Measurements from ENCODE around the gene PTPRD.

Gene PTPRD

DNA sequence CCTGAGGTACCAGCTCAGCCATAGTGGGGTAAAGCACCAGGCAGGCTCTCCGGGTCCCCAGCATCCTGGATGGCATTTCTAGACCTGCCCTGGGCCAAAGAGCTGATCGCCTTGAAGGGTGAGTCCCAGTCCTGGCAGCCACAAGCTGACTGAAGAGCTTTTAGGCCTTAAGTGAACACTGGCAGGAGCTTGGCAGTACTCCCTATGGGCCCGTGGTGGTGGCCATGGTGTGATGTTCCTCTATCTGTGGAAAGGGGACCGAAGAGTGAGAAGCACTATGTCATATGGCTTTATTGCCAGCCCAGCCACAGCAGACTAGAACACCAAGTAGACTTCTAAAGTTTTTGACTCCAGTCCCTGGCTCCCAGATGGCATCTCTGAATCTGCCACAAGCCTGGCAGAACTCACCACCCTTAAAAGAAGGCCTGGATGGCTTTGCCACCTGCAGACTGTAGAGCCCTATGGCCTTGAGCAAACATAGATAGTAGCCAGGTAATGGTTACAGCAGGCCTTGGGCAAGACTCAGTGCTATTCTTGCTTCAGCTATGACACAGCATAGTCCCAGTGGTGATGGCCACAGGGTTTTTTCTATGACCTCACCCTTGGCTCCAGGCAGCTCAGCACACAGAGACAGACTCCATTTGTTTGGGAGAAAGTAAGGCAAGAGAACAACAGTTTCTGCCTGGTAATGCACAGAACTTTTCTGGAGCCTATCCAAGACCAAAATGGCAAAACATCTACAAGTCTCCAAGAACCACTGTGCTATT, 2011.7 kb downstream of the PTPRD start:
- no peak for DNase-seq

DNA sequence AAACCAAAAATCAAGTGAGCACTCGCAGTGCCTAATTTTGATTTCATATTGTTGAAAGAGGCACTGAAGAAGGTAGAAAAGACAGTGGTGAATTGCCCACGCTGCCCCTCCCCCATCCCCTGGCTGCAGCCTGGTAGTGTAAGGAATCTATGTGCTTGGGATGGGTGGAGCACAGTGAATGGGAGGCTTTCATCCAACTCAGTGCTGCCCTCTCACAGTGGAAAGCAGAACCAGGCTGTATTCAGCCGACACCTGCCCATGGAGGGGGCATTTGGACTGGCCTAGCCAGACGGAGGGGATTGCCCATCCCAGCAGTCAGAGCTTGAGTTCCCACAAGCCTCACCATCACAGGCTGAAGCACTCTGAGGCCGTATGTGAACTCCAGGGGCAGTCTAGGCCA, 2012.9 kb downstream of the PTPRD start:
- no peak for DNase-seq

DNA sequence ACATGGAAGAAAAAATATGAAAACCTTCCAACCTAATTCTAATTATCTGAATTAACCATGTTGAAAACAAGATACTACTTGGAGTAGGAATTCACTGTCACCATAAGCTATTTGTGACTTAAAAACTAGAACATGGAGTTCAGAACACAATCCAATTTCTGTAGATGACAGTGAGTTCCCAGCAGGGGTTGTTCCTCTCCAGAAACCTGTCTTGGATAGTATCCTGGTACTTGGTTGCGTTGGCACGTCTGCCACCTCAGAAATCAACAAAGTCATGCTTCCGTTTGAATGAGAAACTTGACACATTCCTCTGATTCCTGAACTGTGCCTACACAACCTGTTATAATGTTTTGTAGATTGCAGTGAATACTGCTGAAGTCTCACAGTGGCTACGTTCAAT, 2023.3 kb downstream of the PTPRD start:
- no peak for DNase-seq

DNA sequence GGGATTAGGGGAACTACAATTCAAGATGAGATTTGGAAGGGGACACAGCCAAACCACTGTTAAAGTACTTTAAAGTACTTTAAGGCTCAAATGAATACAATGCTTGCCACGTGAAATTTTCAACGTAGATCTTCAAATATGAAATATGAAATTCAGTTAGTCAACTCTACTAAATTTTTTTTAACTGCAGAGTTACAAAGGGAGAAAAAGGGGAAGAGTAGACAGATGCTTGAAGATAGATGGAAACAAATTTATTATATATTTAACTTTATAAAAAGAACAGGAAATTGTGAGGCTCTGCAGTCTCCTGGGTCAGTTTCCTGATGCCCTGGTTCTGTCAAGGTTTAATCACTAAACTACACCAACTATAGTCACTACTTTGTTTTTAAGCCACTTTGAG, 2027.8 kb downstream of the PTPRD start:
- DNase-seq: no peak

DNA sequence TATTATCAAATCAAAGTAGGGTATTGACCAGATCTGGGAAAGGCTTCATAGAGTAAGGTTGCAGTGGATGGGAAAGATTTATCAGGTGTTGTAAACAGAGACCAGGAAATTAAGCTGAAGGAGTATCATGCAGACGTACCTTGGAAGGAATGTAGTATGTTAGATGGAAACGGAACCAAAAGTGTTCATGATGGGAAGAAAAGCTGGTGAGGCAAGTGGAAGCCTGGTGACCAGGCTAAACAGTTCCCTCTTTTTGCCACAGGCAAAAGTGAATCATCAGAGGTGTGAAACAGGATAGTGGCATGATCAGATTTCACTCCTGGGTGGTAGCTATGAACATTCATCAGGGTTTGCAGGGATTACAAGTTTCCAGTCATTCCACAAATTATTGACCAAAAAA, 2033.1 kb downstream of the PTPRD start:
- no peak for DNase-seq

DNA sequence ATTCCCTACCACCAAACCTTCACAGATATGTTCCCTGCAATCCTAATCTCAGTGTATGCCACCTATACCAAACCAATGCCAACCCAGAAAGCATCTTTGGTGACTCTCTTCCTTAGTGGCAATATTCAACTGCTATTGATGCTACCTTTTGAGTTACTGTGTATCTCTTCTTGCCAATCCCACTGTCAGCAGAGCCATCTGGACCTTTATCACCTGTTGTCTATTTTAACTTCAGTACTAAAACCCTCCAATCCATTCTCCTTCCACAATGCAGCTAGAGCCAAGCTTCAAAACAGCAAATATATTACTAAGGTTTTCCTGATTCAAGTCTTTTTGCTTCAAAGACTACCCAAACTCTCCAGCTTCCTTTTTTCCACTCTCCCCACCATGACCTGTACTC, 2036.1 kb downstream of the PTPRD start:
- no peak for DNase-seq

DNA sequence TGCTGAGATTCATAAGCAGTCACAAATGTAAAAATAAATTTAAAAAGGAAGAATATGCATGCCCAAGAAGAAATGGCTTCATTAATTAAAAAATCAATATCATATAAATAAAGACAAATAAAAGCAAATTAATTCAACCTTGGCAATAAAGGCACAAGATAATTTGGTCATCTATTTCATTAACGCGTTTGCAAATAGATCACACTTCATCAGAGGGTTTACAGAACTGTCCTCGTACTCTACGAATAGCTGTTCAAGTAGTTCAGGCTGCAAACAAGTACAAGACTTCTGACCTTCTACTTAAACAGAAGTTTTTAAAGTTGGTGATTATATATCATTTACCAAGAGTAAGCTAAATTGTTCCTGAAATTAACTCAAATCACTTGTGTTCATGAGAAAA, 2038.0 kb downstream of the PTPRD start:
- DNase-seq: no peak

DNA sequence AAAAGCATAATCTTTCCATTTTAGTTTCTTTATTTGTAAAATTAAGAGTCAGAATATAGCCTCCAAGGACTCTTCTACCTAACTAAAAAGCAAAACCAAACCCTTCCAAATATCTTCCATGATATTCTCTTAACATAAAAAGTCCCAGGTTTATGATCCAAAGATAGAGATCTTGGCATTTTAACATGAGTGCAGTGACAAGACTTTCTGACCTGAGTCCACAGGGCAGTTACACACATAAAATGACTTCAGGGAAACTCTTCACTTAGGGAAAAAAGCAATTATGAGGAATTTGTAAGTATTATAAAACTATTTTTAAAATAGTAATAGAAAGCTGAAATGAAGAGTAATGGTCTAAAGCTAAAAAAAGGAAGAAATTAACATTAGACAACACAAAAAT, 2040.6 kb downstream of the PTPRD start:
- no peak for DNase-seq

DNA sequence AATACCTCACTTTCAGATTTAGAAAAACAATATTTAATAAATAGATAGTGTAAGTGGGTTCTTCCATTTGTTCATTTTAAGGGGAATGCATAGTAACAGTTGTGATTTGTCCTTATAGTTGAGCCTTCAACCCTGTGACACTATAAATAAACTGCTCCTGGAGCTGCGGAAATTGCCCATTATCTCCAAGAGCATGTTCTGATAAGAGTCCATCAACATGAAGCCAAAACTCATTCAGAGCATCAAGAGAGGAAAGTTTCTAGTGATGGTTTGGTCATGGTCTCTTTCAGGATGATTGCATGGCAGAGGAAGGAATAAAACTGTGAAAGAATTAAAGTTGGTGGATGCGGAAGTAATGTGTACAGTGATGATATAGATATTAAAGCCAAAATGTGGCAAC, 2041.2 kb downstream of the PTPRD start:
- no peak for DNase-seq

DNA sequence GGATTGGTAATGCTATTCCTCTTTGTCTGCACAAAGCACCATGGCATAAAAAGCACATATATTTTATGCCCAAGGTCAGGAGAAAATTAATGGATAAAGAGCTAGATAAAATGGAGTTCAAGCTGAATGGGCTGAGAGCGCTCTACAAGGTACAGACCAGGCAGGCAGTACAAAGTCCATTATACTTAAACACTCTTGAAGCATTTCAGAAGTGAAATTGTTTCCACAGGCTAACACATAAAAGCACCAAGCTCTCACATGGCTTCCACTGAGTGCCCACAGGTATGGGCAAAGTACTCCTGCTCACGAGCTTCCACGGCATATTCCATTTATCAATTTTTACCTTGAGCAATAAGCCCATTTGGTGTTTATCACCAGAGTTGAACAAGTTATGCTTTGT, 2042.0 kb downstream of the PTPRD start:
- DNase-seq: no peak

DNA sequence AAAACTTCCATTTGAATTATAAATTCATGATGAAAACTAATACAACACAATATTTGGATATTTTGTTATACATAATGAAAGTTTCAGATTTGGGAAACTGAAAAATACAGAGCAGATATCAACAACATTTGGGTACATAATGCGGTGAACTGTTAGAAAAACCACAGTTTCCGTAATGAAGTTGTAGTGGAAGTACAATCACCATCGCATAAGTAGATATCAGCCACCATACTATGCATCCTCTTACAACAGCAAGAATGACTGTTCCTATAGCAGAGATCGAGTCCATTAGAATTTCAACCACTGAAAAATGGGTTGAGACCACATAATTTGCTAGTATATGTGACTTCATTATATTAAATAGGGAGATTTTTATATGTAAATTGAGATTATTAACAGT, 2043.0 kb downstream of the PTPRD start:
- DNase-seq: no peak

DNA sequence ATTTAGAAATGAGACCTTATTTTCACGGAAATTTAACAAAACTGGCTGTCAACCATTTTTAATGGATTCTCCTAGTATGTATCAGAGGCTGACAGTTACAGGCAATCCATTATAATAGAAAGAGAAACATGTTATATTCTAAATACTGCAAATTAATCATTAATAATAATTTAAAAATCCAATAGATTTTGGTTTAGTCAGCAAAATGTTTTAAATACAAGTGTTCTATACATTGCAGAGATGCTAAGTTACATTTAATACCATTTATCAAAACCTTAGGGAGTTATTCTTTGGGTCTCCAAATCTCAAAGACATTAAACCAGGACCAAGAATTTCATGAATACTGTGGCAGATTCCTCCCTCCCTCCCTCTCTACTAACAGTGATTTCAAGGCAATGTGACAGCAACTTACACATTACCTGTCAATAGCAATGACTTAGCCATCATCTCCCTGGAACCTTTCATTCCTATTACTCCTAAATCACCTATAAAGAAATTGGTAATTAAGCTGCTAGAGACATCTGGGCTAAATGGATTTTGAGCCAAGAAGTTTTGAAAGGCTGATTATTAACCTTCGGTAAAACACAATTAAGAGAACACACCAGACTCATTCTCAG, 2044.7 kb downstream of the PTPRD start:
- no peak for DNase-seq

DNA sequence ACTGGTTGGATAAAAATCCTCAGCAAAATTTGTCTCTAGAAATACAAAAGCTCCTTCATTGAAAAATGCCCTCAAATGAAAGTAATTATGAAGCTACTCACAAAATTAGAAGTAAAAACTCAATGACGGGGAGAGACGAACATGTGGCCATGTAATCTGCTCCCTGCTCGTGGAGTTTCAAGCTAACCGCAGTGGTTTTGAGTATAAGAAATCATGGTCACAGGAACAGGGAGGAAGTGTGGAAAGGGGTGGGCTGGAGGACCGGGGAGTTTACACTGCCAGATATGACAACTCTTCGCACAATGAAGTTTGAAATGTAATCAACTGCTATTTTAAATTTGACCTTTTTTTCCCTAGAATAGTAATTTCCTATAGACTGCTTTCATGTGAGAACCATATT, 2047.8 kb downstream of the PTPRD start:
- no peak for DNase-seq

DNA sequence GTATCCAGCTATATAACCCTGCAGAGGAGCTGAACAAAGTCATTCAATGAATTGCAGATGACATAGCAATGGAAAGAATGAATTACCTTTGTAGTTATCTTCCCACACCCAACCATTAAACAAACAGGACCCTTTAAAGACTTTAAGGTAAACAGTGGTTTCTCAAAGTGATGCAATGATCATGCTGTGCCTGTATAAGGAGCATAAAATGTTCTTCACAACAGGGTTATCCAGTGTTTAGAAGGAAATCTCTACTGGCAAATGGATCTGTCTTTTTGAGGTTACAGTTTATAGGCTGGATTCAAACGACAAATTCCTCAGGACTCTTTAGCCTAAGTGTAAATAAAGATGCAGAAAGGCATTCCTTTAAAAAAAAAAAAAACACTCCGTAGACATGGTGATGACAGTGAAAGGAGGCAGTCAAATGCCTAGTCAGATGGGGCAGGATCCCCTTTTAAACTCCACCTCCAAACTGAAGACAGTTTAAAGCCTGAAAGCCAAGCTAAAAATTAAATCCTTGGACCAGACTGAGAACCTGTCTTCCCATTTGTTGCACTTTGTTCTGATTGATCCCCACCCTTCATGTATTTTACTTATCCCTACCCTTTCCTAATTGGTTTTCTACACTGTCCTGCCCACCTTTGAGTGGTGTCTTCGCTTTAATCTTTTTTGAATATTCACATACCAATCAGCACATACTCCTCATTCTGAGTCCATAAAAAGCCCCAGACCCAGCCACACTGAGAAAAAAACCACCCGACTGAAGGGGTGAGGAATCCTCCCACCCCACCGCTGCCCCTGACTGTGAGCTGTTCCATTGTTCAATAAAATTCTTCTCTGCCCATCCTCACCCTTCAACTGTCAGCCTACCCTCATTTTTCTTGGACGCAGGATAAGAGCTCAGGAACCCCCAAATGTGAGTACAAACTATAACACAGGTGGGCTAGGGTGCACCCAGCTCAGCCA, 2052.0 kb downstream of the PTPRD start:
- DNase-seq: no peak

DNA sequence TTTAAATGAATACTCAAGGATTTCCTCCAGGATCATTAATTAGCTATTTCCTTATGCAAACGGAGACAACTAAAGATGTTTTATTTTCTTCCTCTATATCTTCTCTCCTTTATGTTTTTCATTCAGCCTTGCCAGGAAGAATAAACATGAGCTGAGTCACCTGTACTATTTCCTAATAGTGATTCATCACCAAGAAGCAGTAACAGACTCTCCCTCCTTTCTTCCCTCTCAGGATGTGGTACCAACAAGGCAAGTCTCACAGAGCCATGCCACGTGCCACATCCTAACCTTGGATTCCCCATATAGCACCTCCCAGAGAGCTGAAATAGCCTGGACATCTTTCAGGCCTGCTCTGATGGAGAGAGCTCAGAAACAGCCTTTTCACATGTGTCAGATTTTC, 2054.6 kb downstream of the PTPRD start:
- no peak for DNase-seq

DNA sequence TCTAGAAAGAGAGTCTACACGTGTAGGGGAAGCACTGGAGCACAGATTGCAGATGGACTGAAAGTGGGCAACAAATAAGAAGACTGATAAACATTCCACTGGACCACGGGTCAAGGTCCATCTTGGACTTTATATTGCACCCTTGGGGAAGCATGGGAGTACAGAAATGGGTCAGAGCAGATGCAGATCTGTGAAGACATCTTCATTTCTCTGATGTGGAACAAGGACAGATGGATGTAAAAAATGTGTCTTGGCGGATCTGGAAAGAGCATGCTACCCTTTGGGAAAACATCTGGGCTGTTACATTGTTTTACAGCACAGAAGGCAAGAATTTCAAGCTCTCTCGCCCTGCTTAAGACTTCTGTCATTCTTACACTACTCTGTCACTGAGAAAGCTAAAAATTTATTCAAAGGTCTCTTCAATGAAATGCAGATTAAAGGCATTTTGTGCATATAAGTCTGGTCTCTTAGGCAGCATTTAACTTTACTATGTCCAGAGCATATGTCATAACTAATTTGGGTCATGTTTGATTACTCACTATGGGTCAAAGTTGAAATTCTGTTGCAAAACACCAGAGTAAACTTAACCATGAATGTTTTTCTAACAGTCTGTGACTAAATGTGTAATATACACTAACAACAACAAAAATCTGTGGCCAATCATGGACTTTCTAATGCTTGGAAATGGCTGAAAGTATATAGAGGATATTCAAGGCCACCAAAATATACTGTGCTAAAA, 2056.9 kb downstream of the PTPRD start:
- no peak for DNase-seq

DNA sequence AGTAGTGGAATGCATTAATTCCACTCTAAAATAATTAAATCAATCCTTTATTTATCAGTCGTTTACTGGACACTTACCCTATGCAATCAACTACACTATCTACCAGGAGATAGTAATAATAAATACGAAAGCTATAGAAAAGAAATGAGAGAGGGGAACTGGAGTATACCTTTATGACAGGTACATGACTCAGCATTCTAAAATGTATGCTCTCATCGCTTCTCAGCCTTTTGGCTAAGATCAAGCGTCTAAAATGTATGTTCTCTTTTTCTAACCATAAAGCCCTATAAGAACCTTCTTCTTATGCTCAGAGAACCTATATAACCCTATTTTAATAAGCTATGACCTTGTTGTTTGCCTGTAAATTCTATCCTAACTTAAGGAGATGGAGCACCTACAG, 2059.4 kb downstream of the PTPRD start:
- DNase-seq: no peak

DNA sequence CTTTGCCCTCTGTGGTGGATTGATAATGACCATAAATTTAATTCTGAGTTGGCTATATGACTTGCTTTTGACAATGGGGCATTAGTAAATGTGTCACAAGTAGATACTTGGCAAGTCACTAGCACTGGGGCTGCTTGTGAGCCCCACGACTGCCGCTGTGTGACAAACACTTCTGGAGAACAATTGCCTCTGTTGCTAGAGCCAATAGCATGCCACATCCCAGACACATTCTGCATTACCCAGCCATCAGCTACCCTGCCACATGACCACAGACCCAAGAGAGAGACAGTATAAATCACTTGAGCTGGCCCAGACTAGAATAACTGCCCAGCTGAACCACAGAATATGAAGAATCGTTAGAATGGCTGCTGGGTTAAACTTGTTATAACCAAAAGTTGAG, 2060.1 kb downstream of the PTPRD start:
- DNase-seq: no peak

DNA sequence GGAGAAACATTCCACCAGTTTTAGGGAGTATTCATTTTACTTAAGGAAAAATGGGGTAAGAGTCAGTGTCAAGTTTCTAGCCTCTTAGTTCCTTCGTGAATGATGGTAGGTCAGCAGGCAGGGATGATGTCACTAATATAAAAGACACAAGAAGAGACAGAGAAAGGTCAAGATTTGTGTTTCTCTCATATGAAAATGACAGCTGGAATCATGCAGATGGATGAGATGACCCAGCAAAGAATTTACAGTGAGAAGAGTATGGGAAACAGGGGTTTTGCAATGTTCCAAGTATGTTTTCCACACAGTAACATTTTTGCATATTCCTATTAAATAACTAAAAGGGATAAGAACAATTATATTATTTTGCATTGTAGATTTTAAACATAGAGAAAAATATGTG, 2063.6 kb downstream of the PTPRD start:
- DNase-seq: no peak

DNA sequence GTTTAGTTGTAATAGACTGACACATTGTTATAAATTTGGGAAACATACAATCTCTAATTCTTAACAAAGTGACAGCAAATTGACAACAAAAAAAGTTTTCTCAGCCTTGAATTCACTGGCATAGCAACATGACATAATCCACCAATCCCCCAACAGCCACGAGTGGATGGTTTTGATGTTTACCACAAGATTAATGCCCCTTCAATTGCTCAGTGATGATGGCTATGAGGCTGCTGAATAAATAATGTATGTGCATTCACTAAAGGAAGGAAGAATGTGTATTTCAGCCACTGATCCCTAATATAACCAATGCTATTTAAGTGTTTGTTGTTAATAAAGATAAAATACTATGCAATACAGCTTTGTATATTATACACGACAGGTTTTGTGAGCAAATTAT, 2069.6 kb downstream of the PTPRD start:
- no peak for DNase-seq

DNA sequence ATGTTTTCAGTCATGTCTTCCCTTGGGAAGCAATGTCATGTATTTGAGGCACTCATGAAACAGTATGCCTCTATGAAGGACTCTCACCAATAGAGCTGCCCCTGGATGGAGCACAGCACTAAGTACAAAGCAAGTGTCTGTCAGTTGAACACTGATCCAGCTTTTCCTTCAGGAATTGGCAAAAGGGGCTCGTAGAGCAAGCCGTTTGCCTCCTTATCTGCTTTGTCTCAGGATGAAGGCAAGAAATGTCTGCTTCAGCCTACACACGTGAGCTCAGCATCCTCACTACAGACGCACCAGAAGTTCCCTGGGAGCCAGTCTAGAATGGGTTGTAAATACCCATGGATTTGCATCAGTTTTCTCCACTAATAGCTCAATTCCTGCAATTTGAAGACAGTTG, 2070.3 kb downstream of the PTPRD start:
- no peak for DNase-seq

DNA sequence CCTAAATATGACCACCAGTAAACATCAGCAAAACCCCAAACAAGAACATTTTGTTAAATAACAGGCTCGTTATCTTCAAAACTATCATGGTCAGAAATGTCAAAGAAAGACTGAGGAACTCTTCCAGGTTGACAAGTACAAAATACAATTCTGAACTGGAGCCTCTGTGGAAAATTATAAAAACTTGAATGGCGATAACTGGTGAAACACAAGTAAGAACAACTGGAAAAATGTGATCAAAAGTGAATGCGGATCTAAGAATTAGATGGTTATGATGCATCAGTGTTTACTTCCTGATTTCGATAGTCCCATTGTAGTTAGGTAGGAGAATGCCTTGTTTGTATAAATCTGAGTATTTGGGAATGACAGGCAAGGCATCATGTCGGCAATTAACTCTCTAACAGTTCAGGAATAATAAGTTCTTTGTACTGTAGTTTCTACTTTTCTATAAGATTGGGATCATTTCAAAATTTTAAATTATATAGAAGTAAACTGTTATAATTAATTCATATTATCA, 2073.1 kb downstream of the PTPRD start:
- no peak for DNase-seq

DNA sequence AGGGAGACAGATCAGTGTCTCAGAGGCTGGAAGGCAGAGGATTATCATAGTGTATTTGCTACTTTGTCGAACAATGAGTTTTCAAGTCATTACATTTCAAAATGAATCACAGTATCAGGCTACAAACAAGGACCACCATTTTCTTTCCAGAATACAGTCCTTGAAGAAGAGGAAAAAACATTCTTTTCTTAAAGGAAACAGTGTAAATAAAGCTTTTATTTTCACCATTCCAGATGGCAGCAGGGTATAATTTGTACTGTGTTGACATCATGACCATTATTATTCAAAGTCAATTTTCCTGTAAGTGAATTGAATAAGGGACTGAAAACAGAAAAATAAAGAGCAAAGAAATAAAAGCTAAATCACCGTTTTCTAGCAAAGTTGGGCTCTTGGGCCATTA, 2076.0 kb downstream of the PTPRD start:
- no peak for DNase-seq
